GM21526 (cell line): ENCODE measurements around the gene MAST4.

ENCODE experiments used
- ATAC-seq: cut with Tn5 transposase; IDR thresholded peaks from one replicate; pipeline ENCODE4 v1.9.1; 2021; ENCODE audit warnings: moderate library complexity; ENCODE audit not compliant: unreplicated experiment, low FRiP score

MAST4 gene

GRCh38 chr5:67192719-67193438 is 596.7 kb downstream of the MAST4 start:
- no peak for ATAC-seq

- ATAC-seq: no peak
These were observed 597.2 kb downstream of the MAST4 start for GRCh38 chr5:67193439-67193807.

GRCh38 chr5:67194166-67194565 is 598.0 kb downstream of the MAST4 start:
- ATAC-seq: no peak

GRCh38 chr5:67195406-67196275 is 599.4 kb downstream of the MAST4 start:
- ATAC-seq: no peak

- ATAC-seq: no peak
These were observed 600.4 kb downstream of the MAST4 start, which contains the start of gene CD180 for GRCh38 chr5:67196537-67197059. TSS of gene CD180 (minus strand) at chr5:67196799. CDS start at chr5:67196641, 158 bp downstream.

- no peak for ATAC-seq
These were observed 601.3 kb downstream of the MAST4 start for GRCh38 chr5:67197536-67197935.

- no peak for ATAC-seq
These were observed 602.7 kb downstream of the MAST4 start for GRCh38 chr5:67198917-67199316.

GRCh38 chr5:67199859-67200258 is 603.7 kb downstream of the MAST4 start:
- ATAC-seq: no peak

GRCh38 chr5:67200809-67201562 is 604.8 kb downstream of the MAST4 start:
- no peak for ATAC-seq

GRCh38 chr5:67201897-67202549 is 605.8 kb downstream of the MAST4 start:
- no peak for ATAC-seq

GRCh38 chr5:67202828-67203227 is 606.6 kb downstream of the MAST4 start:
- ATAC-seq: no peak

- ATAC-seq: no peak
These were observed 607.5 kb downstream of the MAST4 start for GRCh38 chr5:67203701-67204074.

- ATAC-seq: no peak
These were observed 608.6 kb downstream of the MAST4 start for GRCh38 chr5:67204821-67205220.

- no peak for ATAC-seq
These were observed 609.8 kb downstream of the MAST4 start for GRCh38 chr5:67205981-67206380.

GRCh38 chr5:67206461-67206860 is 610.3 kb downstream of the MAST4 start:
- no peak for ATAC-seq

- peak; percentile 82 for ATAC-seq
These were observed 610.7 kb downstream of the MAST4 start for GRCh38 chr5:67206929-67207328.

- ATAC-seq: no peak
These were observed 612.2 kb downstream of the MAST4 start for GRCh38 chr5:67208403-67208802.

- ATAC-seq: no peak
These were observed 613.1 kb downstream of the MAST4 start for GRCh38 chr5:67209141-67209771.

- no peak for ATAC-seq
These were observed 615.7 kb downstream of the MAST4 start for GRCh38 chr5:67211926-67212325.

GRCh38 chr5:67214036-67214435 is 617.8 kb downstream of the MAST4 start:
- ATAC-seq: no peak
